GOT3 (cell line): ENCODE data around the gene ALG14.
"Not testable (repeated sequence)": the region's sequence is repeated elsewhere in the genome, so short reads cannot be mapped to it uniquely, and the experiment has no call there.

ENCODE experiments used
- DNase-seq: peaks from one replicate; lab custom pipeline; 2025; ENCODE audit warnings: mixed read lengths; lab: John Stamatoyannopoulos, UW

ALG14 gene

DNA sequence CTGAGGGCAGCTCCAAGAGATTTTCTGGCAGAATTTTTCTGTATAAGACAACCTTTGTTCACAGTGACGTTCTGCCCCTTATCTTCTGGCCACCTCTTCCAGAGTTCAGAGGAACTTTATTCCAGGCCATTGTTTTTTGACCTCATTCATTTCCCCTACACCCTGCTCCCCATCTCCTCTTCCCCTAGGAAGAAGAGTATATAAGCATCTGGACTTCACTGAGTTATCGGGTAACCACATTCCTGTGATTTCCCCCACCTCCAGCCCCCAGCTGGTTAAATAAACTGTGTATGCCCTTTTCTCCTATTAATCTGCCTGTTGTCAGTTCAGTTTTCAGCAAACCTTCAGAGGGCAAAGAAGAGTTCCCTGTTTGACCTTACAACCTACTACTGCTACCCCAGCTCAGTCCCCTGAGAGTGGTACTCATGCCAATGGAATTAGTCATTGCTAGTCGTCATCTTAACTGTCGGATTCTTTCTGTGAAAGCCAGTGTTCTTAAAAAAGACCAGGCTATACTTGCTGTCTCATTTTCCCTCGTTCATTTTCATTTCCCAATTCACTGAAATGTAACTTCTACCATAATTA is 14.3 kb upstream of the ALG14 start:
- DNase-seq: peak; percentile 6

- no peak for DNase-seq
Measured at GRCh38 chr1:95085376-95085775, 12.6 kb upstream of the ALG14 start.

DNA sequence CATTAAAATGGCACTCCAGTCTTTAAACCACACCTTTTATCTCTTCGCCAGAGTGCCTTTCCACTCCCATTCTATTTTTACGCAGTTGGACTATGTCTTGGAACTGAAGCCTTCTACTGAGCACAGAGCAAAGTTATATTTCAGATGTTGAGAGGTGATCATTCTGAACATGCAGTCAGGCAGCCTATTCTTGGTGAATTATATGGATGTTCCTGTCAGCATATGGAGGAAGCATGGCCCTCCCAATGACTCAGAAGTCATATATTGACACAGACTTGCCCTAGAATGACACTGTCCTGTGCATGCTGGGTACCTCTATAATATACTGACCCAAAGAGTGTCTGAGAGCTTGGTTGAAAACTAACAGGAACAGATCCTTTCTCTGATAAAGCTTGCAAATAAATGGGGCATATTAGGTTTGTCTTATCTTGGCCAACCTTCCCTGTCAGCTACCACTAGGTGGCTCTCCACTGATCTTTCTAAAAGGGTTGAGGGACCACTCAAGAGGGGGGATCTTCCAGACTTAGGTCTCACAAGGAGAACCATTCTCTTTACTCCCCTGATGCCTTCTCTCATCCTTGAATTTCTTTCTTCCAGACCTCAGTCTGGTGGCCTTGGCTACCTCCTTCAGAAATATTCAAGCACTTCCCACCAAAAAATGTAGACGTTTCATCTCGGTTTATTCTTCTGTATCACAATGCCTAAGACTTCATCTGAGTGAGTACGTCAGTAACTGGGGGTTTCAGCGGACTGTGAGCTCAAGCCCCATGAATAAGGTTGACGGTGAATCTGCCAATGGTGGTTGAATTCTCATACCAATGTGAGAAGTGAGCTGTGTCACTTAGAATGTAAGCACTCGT is 11.8 kb upstream of the ALG14 start:
- no peak for DNase-seq

DNA sequence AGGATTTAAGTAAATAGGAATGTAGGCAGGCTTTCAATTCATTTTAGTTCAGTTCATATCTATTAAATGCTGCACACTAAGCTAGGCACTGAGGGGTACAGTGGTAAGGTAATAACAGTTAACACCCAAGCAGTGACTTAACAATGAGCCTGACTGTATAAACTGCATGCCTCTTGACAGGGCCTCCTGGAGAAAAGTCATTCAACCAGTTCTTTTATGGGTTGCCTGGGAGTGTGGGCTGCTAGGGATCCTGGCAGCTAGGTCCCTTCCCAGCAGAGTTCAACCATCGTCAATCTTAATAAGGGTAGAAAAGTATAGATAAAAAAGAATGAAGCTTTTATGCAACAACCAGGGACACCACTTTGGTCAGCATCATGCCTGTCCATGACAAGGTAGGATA is 8.1 kb upstream of the ALG14 start:
- DNase-seq: no peak

DNA sequence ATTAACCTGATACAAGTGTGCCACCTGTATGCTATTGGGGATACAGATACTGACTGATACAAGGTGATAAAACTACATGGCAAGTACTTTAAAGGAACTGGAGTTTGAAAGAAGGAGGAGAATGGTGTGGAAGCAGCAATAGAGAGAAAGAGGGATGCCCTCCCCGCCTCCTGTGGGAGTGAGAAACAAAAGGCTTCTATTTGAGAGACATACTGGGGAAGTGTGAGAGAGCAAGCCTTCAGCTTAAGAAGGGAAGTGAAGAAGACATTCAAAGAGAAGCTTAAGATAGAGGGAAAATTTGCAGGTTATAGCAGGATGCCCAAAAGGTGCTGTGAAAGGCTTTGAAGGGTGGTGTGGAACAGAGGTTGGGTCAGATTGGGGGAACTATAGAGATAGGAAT is 7.7 kb upstream of the ALG14 start:
- no peak for DNase-seq

- DNase-seq: no peak
Measured at GRCh38 chr1:95076034-95076433, 3.3 kb upstream of the ALG14 start.

GRCh38 chr1:95073446-95073845 is 695 bp upstream of the ALG14 start:
- DNase-seq: no peak

DNA sequence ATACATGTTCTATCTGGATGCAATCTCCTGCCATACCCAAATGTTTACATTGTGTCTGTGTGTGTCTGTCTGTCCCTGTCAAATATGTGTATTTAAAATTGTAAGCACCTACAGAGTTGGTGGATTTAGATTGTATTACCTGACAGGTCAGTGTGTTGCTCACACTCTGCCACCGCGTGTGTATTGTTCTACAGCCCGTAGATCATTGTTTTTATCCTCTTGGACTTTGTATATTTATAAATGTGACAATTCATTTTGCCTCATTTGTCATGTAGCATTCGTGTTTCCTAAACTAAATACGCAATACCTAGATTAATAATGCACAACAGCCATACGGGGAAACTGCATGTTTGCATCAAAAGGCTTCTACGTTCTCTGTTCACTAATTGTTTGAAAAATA is 634 bp downstream of the ALG14 start:
- no peak for DNase-seq

- no peak for DNase-seq
Measured at GRCh38 chr1:95071539-95071938, 1.2 kb downstream of the ALG14 start.

GRCh38 chr1:95069710-95070093 is 3.0 kb downstream of the ALG14 start:
- no peak for DNase-seq

DNA sequence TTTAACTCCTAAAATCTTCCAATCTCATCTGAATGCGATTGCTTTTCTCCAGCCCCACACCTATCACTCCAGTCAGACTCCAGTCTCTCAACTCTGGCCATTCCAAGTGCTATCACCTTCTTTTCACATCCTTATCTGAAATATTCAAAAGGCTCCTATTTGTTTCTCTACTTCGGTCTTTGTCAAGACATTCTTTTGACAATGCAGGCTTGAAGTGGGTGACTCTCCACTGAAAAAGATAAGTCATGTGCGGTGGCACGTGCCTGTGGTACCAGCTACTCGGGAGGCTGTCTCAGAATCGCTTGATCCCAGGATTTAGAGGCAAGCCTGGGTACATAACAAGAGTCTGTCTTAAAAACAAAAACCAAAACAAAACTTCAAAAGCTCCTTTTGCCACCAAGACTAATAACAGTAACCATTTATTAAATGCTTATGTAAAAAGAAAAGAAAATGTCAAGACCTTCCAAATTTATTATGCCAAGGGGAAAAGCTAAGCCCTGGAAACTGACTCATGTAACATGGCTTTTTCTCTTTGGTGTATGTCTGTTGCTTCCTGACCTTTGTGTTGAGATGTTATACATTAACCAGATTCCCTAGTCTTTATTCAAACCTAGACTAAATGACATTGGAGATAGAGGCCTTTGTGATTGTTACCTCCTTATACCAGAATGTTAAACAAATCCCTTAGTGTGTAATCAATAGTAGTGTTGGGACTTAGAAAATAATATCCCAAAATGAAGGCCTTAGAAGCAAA is 3.6 kb downstream of the ALG14 start:
- DNase-seq: no peak

DNA sequence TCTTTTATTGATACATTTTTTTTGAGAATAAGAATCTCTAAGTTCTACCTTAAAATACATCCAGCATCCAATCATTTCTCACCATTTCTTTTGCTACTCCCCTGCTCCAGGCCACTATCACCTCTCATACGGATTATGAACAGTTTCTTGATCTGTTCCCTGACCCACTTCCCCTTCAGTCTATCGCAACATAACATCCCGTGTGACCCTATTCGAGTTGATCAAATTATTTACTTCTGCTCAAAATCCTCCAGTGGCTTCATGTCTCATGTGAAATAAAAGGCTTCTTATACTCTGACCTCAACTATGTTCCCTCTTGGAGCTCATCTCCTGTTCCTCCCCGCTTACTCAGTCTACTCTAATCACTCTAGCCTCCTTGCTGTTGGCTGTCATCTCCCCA is 5.2 kb downstream of the ALG14 start:
- no peak for DNase-seq

- no peak for DNase-seq
Measured at GRCh38 chr1:95067062-95067461, 5.7 kb downstream of the ALG14 start.

GRCh38 chr1:95061445-95062006 is 11.2 kb downstream of the ALG14 start:
- no peak for DNase-seq

DNA sequence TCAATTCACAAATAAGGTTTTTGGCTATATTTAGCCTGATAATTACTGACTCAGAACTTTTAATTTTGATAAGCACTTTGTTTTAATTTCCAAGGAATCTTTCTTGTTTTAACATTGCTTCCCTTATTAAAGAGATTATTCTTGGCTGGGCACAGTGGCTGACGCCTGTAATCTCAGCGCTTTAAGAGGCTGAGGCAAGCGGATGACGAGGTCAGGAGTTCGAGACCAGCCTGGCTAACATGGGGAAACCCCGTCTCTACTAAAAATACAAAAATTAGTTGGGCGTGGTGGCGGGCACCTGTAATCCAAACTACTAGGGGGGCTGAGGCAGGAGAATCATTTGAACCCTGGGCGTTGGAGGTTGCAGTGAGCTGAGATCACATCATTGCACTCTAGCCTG is 13.8 kb downstream of the ALG14 start:
- DNase-seq: no peak

DNA sequence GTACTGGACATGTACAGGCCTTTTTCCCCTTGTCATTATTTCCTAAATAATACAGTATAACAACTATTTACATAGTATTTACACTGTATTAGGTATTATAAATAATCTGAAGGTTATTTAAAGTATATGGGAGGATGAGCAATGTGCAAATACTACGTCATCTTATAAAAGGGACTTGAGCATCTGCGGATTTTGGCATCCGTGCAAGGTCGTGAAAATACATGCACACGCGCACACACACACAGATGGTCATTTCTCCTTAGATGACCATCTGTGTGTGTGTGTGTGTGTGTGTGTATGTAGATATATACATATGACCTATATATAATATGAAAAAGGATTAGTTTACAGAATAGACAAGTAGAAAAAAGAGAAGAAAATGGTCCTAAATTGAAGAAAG is 15.4 kb downstream of the ALG14 start:
- no peak for DNase-seq

GRCh38 chr1:95049935-95050334 is 22.8 kb downstream of the ALG14 start:
- DNase-seq: no peak

DNA sequence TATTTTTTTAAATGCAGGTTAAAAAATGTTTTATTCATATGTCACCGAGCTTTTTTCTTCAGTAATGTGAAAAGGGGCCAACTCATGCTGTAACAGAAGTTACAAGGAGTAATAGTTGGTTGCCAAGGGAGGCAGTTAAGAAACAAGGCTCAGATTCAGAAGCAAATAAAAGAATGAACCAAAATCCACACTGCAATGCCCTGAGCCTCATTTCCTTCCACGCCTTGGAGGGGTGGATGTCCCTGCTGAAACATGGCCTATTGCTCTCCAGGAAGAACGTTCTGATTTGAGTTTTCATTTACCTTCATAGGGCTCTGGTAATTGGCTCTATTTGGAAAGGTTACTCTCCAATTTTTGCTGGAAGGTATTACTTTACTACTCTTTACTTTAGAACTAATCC is 24.4 kb downstream of the ALG14 start:
- DNase-seq: no peak

GRCh38 chr1:95047624-95048023 is 25.1 kb downstream of the ALG14 start:
- DNase-seq: not testable (repeated sequence)

- DNase-seq: no peak
Measured at GRCh38 chr1:95046359-95046758, 26.4 kb downstream of the ALG14 start.

DNA sequence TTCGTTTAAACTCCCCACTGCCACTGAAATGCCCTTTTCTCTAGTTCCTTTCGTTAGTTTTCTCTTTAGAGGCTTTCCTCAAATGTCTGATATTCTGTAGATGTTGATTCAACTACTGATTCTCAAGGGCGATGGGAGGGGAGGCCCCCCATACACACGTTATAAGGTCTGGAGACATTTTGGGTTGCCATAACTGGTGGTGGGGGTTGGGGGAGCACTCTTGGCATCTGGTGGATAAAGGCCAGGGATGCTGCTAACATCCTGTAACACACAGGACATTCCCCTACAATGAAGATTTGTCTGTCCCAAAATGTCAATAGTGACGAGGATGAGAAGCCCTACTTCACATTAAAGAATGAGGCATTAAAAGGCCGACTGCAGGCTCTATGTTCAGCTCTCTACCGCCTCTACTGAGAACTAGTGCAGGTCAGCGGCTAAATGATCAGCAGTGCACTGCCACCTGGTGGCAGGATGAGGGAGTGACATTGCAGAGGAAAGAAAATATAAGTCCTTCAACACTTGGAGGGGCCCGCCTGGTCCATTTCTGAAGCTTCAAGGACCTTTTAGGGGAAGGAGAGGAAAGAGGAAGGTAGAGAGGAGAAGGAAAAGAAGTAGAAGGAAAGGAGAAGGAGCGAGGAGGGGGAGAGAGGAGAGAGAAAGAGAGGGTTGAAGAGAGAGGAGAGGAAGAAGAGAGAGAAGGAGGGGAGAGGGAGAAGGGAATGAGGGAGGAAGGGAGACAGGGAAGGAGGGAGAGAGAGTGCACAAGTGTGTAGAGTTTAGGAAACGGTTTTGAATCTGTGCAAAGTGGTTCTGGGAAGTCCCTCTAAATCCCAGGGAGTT is 29.4 kb downstream of the ALG14 start:
- no peak for DNase-seq

DNA sequence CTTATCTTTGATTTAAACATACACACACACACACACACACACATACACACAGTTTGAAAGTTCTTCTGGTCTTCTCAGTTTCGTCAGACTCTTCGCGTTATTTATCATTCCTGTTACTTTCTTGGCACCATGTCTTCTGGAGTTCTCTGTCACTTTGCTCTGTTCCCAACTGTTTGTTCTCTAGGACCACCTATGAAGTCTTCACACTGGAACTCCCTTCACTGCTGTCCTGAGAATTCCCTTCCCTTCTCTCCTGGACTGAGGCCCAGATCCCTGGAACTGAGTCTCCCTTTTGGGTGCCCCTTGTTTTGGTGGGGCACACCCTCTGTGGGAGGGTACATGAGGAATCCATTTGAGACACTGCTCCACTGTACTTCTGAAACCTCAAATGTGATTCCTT is 30.5 kb downstream of the ALG14 start:
- no peak for DNase-seq
